Type B pancreatic cell (in vitro differentiated cells): ENCODE measurements around the gene PDGFA. TPM values are rescaled to one million over a fixed set of nuclear protein-coding genes. Genes with fewer than 3 reads are reported as not detected.

ENCODE experiments used
- DNase-seq: peaks from one replicate; pipeline ENCODE4 v3.0.0; 2021; ENCODE audit warnings: mixed read lengths; ENCODE audit not compliant: unreplicated experiment; ENCODE audit errors: extremely low spot score
- H3K27ac Mint-ChIP-seq: 2 replicates; pipeline ENCODE4 v1.8.0; 2021; ENCODE audit warnings: mild to moderate bottlenecking, mixed read lengths
- H3K27me3 Mint-ChIP-seq: 2 replicates; pipeline ENCODE4 v1.8.0; 2021; ENCODE audit warnings: mixed read lengths
- H3K36me3 Mint-ChIP-seq: 2 replicates; pipeline ENCODE4 v1.8.0; 2021; ENCODE audit warnings: mixed read lengths
- H3K4me1 Mint-ChIP-seq: one replicate; pipeline ENCODE4 v1.8.0; 2021; ENCODE audit warnings: mixed read lengths; ENCODE audit not compliant: unreplicated experiment
- H3K4me3 Mint-ChIP-seq: 2 replicates; pipeline ENCODE4 v1.8.0; 2021; ENCODE audit warnings: mild to moderate bottlenecking, mixed read lengths
- H3K9me3 Mint-ChIP-seq: 2 replicates; pipeline ENCODE4 v1.8.0; 2021; ENCODE audit warnings: mixed read lengths
- CTCF ChIP-seq: fragments of 200-600 bp; sonication (generic); conservative IDR thresholded peaks from 2 replicates; pipeline ENCODE4 v1.5.0; 2021; ENCODE audit warnings: antibody characterized with exemption, mild to moderate bottlenecking
- total RNA-seq: library from RNA; stranded (reverse); gene quantifications from 2 replicates; pipeline ENCODE4 v1.2.1, GENCODE V29; 2021; ENCODE audit warnings: low replicate concordance

The PDGFA gene
- total RNA-seq, 1 donor from 2014 or later: 28.1 TPM

DNA sequence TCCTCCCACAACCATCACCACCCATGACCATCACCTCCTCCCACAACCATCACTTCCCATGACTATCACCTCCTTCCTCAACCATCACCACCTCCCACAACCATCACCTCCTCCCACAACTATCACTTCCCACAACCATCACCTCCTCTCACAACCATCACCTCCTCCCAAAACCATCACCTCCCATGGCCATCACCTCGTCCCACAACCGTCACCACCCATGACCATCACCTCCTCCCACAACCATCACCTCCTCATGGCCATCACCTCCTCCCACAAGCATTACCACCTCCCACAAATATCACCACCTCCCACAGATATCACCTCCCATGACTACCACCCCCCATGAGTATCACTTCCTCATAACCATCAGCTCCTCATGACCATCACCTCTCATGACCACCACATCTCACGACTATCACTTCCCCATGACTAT lies 52.2 kb downstream of the PDGFA start:
- H3K27me3 Mint-ChIP-seq: no peaks in the 10 kb centered on the region
- H3K27ac Mint-ChIP-seq: no peak overlapping the region
- DNase-seq: peak; percentile 32
- TF ChIP-seq CTCF: no peak
- no peak overlapping the region for H3K4me3 Mint-ChIP-seq
- H3K9me3 Mint-ChIP-seq: peaks cover 15% of the 10 kb centered on the region
- peaks cover 7% of the 10 kb centered on the region for H3K4me1 Mint-ChIP-seq
- H3K36me3 Mint-ChIP-seq: peaks cover 8% of the 10 kb centered on the region

DNA sequence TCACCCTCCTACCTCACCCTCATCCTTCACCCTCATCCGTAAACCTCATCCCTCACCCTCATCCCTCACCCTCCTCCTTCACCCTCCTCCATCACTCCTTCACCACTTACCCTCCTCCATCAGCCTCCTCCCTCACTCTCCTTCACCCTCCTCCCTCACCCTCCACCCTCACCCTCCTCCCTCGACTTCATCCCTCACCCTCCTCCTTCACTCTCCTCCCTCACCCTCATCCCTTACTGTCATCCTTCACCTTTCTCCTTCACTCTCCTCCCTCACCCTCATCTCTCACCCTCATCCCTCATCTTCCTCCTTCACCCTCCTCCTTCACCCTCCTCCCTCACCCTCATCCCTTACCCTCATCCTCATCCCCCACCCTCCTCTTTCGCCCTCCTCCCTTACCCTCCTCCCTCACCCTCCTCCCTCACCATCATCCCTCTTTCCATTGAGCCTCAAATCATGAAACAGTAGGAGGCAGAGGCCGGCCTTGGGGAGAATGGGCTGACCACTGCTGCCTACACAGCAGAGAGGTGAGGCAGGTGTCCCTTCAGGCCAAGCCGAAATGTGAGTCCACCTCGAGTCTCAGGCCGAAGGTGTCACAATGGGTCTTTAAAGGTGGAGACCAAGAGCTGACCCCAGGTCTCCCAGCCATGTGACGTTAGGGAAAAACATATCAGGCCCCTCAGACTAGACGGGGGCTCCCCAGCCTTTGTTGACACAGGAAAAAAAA lies 53.0 kb downstream of the PDGFA start:
- Mint-ChIP-seq H3K4me3 (no peak overlapping the region), H3K36me3 (peaks cover 8% of the 10 kb centered on the region), H3K27me3 (no peaks in the 10 kb centered on the region), H3K9me3 (peaks cover 15% of the 10 kb centered on the region), H3K4me1 (peaks cover 8% of the 10 kb centered on the region), H3K27ac (no peak overlapping the region)
- peak; percentile 34 for DNase-seq
- TF ChIP-seq CTCF: no peak

DNA sequence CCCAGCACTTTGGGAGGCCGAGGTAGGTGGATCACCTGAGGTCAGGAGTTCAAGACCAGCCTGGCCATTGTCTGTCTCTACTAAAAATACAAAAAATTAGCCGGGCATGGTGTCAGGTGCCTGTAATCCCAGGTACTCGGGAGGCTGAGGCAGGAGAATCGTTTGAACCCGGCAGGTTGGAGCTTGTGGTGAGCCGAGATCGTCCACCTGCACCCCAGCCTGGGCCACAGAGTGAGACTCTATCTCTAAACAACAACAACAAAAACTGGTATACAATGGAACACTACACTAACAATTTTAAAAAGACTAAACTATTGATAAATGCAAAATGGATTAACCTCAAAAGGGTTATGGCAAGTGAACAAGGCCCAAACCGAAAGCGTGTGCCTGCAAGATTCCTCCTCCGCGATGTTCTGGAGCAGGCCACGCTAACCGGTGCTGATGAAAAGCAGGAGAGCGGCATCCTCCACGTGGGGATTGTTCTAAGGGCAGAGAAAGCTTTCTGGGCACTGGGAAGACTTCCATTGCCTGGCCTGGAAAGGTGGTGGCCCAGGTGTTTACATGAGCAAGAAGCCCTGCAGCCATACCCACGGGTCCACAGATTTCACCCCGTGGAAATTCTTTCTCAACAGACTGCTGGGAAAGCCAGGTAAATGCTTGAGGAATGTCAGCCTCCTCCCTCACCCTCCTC lies 53.8 kb downstream of the PDGFA start:
- Mint-ChIP-seq H3K4me1 (peaks cover 16% of the 10 kb centered on the region), H3K4me3 (no peak overlapping the region), H3K36me3 (peaks cover 8% of the 10 kb centered on the region), H3K9me3 (peaks cover 15% of the 10 kb centered on the region), H3K27ac (no peak overlapping the region), H3K27me3 (peaks cover 3% of the 10 kb centered on the region)
- TF ChIP-seq CTCF: no peak
- peak; percentile 58 for DNase-seq

DNA sequence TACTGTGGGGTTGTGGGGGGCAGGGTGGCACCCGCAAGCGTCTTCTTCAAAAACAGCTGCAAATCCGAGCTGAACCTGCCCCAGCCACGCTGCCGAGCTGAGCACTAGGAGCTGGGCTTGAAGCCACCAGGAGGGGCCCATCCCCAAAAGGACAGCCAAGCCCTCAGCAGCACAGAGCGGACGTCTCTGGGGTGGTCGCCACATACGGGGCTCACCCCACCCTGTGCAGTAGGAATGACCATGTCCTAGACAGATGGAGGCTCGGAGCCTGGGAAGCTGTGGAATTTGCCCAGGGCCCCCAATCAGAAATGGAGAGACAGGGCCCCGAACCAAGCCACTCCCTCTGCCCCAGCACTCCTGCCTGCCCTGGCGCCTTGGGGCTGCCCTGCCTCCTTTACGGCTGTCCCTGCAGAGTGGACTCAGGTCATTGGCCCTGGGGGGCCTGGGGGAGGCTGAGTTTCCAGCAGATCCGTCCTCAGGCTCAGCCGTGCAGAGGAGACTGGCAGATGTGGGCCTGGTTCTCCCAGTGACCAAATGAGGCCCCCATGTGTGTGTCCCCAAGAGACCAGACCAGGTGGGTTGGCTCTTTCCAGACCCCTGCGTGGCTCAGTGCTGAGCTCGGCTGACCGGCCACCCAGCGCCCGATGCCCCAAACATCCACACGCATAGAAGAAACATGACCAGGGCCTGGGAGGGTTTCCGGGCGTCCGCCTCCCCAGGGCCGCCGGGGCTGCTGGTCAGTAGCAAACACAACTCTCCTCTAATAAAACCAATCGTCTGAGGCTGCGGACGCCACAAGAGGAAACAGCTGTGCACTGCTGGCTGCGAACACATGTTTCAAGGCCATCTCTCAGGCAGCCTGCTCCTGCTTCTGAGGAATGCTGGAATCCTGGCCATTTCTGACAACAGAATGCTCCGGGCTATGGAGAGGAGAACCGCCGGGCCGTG lies 54.9 kb downstream of the PDGFA start:
- H3K4me1 Mint-ChIP-seq: peaks cover 17% of the 10 kb centered on the region
- H3K36me3 Mint-ChIP-seq: peaks cover 8% of the 10 kb centered on the region
- H3K4me3 Mint-ChIP-seq: no peak overlapping the region
- TF ChIP-seq CTCF: no peak
- peaks cover 3% of the 10 kb centered on the region for H3K27me3 Mint-ChIP-seq
- peak; percentile 70 for DNase-seq
- H3K9me3 Mint-ChIP-seq: peaks cover 15% of the 10 kb centered on the region
- peak overlapping the region; percentile 39 for H3K27ac Mint-ChIP-seq

- no peak overlapping the region for H3K27ac Mint-ChIP-seq
These were observed 55.7 kb downstream of the PDGFA start for GRCh38 chr7:463817-464453.

More at GRCh38 chr7:463817-464453, 55.7 kb downstream of the PDGFA start:
- DNase-seq: no peak
- no peak overlapping the region for H3K4me3 Mint-ChIP-seq
- peaks cover 8% of the 10 kb centered on the region for H3K36me3 Mint-ChIP-seq
- H3K4me1 Mint-ChIP-seq: peaks cover 17% of the 10 kb centered on the region
- H3K27me3 Mint-ChIP-seq: peaks cover 3% of the 10 kb centered on the region
- H3K9me3 Mint-ChIP-seq: peaks cover 15% of the 10 kb centered on the region
- TF ChIP-seq CTCF: no peak
